Activated T-cell treated with anti-CD3 and anti-CD28 coated beads, Interleukin-2, amount 50 U/mL, for 48 hours (primary cell): Measurements from ENCODE around the gene CTBP1.

Experiments used
- DNase-seq, 2 experiments: peaks; one replicate each; pipeline ENCODE4 v3.0.0-alpha.2; 2020

CTBP1 gene

GRCh38 chr4:1222036-1222789, 26.7 kb downstream of the CTBP1 start:
- DNase-seq: no peak

- no peak for DNase-seq
Observed at GRCh38 chr4:1221155-1221870, 27.6 kb downstream of the CTBP1 start.

- DNase-seq: no peak
Observed at GRCh38 chr4:1220566-1220965, 28.4 kb downstream of the CTBP1 start.

GRCh38 chr4:1219566-1219950, 29.4 kb downstream of the CTBP1 start:
- DNase-seq: no peak

- no peak for DNase-seq
Observed at GRCh38 chr4:1218634-1219565, 30.0 kb downstream of the CTBP1 start.

GRCh38 chr4:1217366-1217765, 31.6 kb downstream of the CTBP1 start:
- DNase-seq: no peak

- peak; percentile 81 to 84 for DNase-seq
Observed at GRCh38 chr4:1216869-1217294, 32.0 kb downstream of the CTBP1 start.

GRCh38 chr4:1216076-1216614, 32.8 kb downstream of the CTBP1 start:
- no peak for DNase-seq

- DNase-seq: no peak
Observed at GRCh38 chr4:1215141-1216075, 33.5 kb downstream of the CTBP1 start.

GRCh38 chr4:1214101-1215095, 34.5 kb downstream of the CTBP1 start:
- no peak for DNase-seq

GRCh38 chr4:1213336-1213995, 35.5 kb downstream of the CTBP1 start:
- DNase-seq: no peak

- DNase-seq: no peak
Observed at GRCh38 chr4:1212546-1213335, 36.2 kb downstream of the CTBP1 start.

GRCh38 chr4:1211891-1212545, 36.9 kb downstream of the CTBP1 start:
- no peak for DNase-seq

GRCh38 chr4:1211371-1211770, 37.6 kb downstream of the CTBP1 start:
- no peak for DNase-seq

- no peak for DNase-seq
Observed at GRCh38 chr4:1210971-1211370, 38.0 kb downstream of the CTBP1 start.

GRCh38 chr4:1210241-1210841, 38.6 kb downstream of the CTBP1 start:
- DNase-seq: no peak

- no peak for DNase-seq
Observed at GRCh38 chr4:1209821-1210220, 39.1 kb downstream of the CTBP1 start.
